Femur (tissue), 1 donor: Measurements from ENCODE around the gene FAAP20.
A peak's percentile ranks its signal among the peaks of the same experiment; 100 is the strongest.

Experiments
- DNase-seq: peaks from one replicate; pipeline ENCODE4 v3.0.0-alpha.2; 2017

Gene FAAP20

DNA sequence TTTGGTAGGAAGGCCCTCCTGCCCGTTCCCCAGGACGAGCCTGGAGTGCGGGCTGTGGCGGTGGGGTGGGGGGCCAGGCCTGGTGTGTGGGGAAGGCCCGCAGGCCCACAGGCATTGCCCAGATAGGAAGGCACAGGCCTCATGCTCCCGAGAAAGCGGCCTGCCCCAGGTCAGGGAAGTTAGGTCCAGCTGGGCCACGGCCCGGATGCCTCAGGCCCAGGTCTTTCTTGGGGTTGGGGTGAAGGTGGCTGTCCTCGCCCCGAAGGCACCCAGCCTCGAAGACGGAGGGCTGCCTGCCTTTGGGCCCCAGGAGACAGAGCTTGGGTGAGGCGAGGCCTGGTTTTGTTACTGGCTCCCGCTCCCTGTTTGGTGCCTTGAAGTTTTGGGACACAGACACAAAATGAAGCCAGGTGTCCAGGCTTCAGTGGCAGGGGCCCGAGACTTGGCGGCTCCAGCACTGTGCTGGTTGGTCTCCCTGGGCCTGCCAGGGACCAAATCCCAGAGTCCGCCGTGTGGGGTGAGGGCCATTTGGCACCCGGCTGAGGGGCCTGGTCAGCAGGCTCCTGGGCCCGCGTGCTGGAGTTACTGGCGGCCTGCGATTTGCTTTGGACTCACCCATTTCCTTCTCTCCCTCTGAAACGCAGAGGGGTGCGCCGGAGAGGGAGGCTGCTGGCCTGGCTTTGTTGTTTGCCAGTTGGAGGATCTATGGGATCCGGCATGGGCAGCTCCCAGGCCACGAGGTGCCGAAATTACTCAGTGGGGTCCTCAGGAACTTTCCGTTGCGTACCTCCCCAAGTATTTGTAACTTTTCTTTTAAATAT lies 35.5 kb upstream of the FAAP20 start:
- peak; percentile 57 for DNase-seq

DNA sequence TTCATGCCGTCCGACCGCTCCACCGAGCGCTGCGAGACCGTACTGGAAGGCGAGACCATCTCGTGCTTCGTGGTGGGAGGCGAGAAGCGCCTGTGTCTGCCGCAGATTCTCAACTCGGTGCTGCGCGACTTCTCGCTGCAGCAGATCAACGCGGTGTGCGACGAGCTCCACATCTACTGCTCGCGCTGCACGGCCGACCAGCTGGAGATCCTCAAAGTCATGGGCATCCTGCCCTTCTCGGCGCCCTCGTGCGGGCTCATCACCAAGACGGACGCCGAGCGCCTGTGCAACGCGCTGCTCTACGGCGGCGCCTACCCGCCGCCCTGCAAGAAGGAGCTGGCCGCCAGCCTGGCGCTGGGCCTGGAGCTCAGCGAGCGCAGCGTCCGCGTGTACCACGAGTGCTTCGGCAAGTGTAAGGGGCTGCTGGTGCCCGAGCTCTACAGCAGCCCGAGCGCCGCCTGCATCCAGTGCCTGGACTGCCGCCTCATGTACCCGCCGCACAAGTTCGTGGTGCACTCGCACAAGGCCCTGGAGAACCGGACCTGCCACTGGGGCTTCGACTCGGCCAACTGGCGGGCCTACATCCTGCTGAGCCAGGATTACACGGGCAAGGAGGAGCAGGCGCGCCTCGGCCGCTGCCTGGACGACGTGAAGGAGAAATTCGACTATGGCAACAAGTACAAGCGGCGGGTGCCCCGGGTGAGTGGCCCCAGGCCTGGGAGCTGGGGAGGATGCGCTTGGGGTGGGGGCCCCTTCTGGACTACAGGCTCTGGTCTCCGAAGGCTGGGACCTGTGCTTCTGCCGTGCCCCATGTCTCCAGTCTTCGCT lies 34.7 kb upstream of the FAAP20 start:
- DNase-seq: peak; percentile 79

DNA sequence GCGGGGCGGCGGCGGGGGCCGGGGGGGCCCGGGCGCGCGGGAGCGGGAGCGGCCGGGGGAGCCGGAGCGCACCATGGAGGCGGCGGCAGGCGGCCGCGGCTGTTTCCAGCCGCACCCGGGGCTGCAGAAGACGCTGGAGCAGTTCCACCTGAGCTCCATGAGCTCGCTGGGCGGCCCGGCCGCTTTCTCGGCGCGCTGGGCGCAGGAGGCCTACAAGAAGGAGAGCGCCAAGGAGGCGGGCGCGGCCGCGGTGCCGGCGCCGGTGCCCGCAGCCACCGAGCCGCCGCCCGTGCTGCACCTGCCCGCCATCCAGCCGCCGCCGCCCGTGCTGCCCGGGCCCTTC lies 34.1 kb upstream of the FAAP20 start:
- peak; percentile 49 for DNase-seq

DNA sequence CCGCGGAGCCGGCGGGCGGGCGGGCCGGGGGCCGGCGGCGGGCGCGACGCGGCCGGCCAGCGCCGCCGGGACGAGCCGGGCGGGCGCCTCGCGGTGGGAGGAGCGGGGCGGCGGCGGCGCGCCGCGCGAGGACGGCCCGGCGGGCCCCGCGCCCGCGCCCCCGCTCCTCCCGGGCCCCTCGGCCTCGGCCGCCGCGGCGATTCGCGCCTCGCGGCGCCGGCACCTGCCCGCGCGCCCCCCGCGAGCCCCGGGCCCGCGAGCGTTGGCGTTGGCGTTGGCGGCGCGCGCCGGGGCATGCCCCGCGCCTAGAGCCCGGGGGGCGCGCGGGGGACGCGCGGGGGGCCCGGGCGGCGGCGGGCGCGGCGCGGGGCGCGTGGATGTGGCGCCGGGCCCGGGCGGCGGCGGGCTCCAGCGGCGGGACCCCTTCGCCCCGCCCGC lies 33.6 kb upstream of the FAAP20 start, which contains the start of gene SKI:
Gene SKI (plus strand): TSS at position 163 of the 438 bp plus-strand sequence. CDS start 448 bp downstream, outside the sequence.
- DNase-seq: no peak

DNA sequence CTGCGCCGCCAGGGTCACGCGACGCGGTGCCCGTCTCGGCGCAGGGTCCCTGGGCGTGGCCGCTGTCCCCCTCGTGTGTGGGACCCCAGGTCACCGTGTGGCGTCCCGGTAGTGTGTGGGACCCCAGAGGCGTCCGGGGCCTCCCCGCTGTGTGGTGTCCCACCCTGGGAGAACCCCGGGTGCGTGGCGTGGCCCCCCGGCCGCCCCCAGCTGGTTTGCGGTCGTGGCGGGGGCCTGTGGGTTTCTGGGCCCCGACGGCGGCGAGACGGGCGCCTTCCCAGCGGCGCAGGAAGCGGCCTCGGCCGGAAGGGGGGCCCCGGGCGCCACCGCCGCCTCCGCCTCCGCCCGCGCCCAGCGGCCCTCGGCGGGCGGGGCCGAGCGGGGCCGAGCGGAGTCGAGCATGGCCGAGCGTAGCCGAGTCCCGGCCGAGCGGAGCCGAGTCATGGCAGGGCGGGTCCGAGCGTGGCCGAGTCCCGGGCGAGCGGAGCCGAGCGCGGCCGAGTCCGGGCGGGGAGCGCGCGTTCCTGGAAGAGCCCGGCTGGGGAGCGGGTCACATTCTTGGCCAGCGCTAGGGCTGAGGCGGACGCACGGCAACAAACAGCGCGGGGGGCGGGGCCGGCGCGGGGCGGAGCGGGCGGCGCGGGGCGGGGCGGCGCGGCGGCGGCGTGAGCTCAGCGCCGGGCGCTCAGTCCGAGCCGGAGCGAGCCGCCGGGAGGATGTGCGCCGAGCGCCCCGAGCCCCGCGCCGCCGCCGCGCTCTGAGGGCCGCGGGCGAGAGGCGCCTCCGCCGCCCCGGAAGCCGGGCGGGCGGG lies 33.0 kb upstream of the FAAP20 start:
- peak; percentile 99 for DNase-seq

DNA sequence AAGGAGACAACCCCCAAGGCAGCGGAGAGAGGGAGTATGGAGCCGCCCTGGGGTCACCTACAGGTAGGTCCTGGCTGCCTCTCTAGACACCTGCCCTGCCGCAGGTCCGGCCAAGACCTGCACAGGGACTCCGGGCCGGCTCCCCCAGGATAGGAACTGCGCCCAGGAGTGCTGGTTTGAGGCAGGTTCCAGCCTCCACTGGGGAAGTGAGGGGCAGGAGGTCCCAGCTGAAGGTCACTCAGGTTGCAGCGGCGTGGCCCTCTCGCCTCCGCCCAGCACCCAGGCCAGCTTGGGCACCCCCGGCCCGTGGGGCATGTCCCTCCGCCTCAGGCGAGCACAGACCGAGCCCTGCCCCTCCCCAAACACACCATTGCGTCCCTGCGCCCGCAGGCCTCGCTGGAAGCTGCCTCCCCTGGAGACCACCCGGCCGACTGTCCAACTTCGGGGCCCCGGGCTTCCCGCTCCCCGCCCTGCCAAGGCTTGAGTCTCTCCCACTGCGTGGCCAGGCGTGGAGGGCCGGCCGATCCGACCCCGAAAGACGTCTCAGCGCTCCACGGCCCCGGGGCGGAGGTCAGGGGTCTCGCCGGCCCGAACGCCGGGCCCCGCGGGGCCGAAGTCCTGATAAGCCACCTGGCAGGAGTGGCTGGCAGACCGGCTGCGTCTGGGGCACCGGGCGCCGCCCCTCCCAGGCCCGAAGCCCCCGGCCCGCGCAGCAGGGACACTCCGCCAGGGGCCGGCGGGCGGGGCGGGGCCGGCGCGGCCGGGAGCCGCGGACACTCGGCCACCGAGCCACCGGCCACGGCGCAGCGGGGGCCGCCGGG lies 32.2 kb upstream of the FAAP20 start:
- peak; percentile 51 for DNase-seq

DNA sequence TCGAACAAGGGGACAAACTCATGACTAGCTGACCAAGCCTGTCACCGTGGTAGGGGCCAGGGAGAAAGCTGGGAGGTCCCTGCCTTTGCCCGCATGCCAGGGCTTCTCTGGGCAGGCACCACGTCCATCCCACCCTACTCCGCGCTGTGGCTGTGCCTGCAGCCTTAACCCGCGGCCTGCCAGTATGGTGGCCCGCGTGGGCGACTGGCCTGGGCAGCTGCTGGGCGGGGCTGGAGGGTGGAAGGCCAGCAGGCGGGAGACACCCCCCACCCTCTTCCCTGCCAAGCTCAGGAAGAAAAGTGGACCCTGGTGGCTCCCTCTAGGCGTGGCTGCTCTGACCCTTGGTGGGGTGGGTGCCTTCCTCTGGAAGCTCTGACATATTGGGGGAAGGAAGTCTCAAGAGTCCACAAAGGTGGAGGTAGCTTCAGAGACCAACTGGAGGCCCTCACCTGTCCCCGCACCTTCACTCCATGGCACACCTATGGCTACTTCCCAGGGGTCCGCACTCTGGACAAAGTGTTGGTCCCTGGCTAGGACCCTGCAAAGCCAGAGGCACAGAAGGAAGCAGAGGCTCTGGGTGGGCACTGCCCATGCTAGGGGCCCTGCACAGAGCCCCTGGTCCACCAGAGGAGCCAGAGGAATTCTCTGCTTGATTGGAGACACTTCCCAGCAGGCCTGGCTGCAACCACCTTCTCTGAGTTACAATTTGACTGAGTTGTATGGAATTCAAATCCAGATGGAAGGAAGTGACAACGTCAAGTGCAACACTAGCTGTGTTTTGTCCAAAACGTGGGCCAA lies 30.3 kb upstream of the FAAP20 start:
- DNase-seq: peak; percentile 28

DNA sequence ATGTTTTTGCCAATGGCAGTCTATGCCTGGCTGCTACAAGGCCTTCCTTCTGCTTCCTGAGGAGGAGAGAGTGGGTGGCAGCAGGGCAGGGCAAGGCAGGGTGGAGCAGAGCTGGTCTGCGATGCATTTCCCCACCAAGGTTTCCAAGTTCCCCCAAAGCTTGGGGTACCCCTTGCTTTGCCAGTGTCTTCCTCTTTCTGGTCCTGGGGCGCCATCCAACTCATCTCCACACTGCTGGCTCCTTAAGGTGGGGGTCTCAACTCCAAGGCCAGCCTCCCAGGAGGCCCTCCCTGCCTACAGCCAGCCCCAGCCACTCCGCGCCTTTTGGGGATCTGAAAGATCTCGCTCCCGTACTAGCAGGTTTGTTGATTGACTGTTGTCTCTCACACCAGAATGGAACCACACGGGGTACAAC lies 29.6 kb upstream of the FAAP20 start:
- peak; percentile 18 for DNase-seq

DNA sequence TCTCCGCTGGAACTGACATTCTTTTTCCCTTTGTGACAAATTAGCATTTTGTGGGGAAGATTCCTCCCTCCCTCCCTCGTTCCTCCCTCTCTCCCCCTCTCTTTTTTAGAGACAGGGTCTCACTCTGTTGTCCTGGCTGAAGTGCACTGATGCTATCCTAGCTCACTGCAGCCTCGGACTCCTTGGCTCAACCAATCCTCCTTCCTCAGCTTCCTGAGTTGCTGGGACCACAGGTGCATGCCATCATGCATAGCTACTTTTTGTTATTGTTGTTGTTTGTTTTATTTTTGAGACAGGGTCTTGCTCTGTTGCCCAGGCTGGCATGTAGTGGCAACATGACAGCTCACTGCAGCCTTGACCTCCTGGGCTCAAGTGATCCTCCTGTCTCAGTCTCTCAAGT lies 26.7 kb upstream of the FAAP20 start:
- no peak for DNase-seq

DNA sequence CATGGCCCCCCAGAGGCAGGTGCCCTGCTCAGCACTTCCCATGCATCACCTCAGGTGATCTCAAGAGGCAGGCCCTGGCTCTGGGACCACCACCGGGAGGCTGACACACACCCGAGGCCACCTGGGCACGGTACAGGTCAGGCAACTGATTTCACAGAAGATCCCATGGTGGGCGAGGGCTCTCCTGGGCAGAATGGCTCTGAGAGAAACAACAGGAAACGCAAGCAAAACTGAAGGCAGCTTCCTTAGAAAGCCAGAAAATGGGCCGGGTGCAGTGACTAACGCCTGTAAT lies 22.1 kb upstream of the FAAP20 start:
- no peak for DNase-seq

DNA sequence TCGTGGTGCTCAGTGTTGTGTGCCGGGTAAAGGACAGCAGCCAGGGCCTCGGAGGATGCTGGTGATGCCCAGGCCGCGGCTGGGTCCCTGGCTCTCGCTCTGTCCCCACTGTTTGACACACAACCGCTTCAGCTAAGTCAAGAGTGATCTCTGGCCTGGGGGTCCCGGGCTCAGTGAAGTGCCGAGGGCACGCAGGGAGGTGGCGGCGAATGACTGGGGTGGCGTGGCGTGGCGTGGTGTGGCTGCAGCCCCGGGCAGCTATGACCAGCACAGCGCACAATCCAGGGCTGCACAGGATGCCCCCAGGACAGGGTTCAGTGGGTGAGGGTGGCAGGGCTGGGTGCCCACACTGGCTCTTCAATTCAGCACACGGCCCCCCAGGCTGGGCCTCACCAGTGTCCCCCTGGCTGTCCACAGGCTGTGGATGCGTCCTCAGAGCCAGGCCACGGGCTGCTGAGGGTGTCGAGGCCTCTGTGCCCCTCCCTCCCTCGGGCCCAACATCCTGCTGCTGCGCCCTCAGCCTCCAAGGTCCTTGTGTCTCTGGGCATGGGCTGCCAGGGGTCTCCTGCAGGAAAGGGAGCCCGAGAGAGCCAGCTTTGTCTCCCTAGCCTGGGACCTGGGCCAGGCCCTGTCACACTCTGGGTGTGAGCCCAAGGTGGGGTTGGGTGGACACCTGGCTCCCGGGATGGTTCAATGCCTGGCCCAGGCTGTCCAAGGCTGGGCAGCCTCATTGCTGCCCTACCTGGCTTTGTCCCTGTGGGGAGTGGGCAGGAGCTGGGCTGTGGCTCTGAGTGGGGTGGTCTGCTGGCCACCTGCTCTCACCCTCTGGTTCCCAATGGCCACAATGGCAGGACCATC lies 21.6 kb upstream of the FAAP20 start:
- no peak for DNase-seq

DNA sequence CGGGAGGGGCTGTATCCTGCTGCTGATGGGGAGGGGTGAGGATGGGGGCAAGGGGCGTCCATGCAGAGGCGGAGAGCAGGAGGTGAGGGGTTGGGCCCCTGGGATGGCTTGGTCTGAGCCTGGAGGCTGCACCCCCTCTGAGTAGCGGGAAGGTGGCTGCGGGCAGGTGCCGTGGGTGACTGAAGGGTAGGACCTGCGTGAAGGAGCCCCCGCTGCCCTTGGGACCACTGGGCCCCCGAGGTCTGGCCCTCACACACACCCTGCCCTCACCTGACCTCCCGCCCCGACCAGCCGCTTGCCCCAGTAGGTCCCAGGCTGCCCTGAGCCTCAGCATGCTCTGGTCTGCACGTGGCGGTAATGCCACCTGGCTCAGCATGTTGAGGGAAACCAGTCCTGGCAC lies 20.8 kb upstream of the FAAP20 start:
- no peak for DNase-seq

DNA sequence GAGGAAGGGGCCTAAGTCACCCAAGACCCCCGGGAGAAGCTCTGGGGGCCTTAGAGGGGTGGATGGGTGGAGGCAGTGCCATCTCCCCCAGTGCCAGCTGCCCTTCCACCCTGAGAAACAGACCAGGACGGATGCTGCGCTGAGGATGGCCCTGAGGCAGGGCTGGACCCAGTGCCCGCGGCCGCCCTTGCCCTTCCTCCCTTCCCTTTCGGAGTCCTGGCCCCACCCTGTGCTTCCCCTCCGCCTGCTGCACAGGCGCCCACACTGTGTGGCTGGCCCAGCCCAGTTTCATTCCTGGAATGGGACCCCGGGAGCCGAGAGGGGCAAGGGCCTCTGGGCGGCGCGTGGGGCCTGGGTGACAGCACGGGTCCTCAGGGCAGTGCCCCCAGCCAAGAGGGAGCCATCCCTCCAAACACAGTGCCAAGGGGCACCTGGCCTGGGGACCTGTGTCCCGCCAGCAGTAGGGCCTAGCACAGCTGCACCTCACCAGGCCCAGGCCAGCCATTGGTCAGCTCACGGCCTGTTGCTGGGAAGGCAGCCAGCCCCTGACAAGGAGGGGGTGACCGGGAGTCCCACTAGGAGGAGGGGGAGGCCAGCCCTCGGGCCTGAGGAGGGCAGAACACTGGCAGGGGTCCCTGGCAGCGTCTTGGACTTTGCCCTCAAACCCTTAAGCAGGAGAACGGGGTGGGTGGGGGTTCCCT lies 20.1 kb upstream of the FAAP20 start:
- peak; percentile 84 for DNase-seq

DNA sequence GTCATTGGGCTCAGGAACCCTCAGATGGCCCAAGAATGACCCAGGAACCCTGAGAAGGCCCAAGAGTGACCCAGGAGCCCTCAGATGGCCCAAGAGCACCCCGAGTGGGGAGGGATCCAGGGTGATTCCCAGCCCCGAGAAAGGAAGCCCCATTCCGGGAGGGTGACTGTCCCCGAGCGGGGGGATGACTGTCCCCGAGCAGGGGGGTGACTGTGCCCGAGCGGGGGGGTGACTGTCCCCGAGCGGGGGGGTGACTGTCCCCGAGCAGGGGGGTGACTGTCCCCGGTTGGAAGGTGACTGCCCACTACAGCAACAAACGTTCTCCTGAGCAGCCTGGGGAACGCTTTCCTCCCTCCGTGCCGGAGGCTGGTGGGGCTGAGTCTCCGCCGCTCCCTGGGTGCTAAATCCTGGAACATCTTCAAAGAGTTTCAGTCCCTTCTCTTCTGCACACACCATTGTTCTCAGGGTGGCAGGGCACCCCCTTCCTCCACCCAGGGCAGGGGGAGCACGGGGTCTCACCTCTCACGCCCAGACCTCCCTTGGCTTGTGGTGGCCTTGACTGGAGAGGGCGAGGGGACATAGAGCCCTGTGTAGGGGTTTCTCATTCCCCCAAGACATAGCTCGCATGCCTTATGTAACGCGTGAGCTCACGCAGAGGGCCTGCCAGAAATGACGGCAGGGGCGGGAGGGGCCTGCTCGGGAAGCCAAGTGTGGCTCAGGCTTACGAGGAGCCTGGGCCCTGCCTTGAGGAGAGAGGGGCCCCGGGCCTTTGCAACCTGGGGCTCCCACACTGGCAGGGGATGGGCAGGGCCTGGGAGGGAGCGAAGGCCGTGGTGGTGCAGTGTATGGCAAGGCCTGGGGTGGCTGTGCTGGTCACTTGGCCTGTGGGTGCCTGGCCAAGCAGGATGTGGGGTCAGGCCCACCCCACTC lies 19.3 kb upstream of the FAAP20 start:
- DNase-seq: peak; percentile 93

DNA sequence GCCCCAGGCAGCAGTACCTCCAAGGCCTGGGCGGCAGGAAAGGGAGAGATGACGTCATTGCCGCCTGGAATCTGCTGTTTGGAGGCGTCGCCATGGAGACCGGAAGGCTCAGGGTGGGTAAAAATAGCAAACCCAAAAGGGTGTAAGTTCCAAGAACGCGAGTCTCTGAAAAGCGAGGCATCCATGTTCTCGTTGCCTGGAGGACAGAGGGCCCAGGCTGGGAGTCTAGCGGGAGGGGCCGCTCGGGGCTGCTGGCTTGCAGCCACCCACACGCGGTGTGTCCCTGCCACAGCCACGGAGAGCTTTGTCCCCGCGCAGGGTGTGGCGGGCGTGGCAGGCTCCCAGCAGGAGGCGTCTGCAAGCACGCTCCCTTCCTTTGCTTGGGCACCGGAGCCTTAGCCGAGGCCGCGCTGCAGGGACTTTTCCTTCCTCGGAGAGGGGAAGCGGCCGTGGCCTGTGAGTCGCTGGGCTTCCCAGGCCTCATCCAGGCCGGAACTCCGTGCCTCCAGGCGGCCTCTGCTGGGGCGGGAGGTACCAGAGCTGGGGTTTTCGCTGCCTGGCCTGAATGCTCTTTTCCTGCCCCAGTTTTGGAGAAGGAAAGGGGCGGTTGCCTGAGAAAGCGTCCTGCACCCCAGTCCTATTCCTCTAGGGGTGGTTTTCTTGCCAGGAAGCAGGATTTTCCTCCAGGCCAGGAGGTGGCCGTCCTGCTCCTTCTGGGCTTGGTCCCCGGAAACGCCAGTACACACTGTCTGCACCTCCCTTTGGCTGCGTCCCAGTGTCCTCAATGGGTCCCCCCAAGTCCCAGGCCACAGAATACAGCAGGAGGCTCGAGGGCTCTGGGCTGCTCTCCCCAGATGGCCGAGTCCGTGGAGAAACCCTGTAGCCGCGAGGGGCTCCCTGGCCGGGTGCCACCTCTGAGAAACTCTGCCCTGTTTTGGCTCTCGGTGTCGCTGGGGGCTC lies 18.2 kb upstream of the FAAP20 start:
- DNase-seq: peak; percentile 96

DNA sequence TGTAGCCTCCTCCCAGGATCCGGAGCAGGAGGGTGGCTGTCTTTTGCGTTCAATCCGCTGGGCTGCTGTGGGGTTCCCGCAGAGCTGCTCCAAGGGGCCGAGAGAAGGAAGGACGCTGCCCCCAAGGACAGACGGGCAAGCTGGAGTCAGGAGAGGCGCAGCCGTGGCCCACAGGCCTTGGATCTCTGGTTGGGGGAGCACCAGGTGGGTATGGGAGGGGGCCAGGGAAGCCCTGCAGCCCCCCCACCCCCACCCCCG lies 17.6 kb upstream of the FAAP20 start:
- DNase-seq: no peak

DNA sequence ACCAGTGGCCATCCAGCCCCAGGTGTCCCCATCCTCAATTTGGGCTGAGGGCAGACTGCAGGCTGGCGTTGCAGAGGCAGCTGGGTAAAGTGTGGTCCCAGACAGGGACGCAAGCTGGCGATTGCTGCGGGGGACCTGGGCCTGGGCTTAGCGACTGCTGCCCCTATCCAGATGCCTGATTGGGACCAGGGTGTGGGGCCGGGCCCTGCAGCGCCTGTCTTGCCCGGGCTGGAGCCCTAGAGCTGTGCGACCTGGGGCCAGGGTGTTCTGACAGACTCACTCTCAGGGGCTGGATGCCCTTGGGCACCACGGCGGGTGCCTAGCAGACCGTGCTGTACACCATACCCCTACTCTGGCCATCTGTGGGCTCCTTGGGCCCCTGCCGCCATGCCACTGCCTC lies 16.2 kb upstream of the FAAP20 start:
- DNase-seq: no peak
